B cell (primary cell): ENCODE measurements around the gene TBPL2. TPM values are rescaled to one million over a fixed set of nuclear protein-coding genes. Genes with fewer than 3 reads are reported as not detected.

Source experiments
- ATAC-seq: fragments of 200-7000 bp; cut with Tn5 transposase; one replicate; pipeline ENCODE4 v1.10.0; 2021; ENCODE audit warnings: low read depth, mild to moderate bottlenecking, moderate number of reproducible peaks, moderate library complexity
- CTCF ChIA-PET: fragments of 350-600 bp; sonication (Branson Sonifier 250); formaldehyde crosslinking; loops from one replicate; lab custom pipeline; 2021; ENCODE audit warnings: antibody characterized with exemption, inconsistent platforms; lab: Charles Lee
- POLR2A ChIA-PET: fragments of 350-600 bp; sonication (Branson Sonifier 250); formaldehyde crosslinking; loops from one replicate; lab custom pipeline; 2021; ENCODE audit warnings: antibody characterized with exemption; lab: Charles Lee
- DNase-seq: peaks from one replicate; pipeline ENCODE4 v3.0.0; 2013
- H2AFZ ChIP-seq: 2 replicates; pipeline ENCODE4 v1.6.1; 2012; ENCODE audit warnings: mild to moderate bottlenecking, low read depth, low read length; ENCODE audit not compliant: insufficient read depth, poor library complexity, severe bottlenecking
- H3K27ac ChIP-seq, 2 donors: 1 replicate in 1 of 2; 2 replicates in 1 of 2; pipeline ENCODE4 v1.5.1; 2012 to 2013; ENCODE audit warnings: low read length in 2 of 2, mild to moderate bottlenecking in 2 of 2, moderate library complexity in 1 of 2
- H3K27me3 ChIP-seq, 4 experiments: fragments of 200-600 bp in 1 of 4; sonication (generic) in 1 of 4; replicated peaks in 1 of 4; 1 replicate in 2 of 4; 2 replicates in 2 of 4; pipeline versions ENCODE4 v1.6.1 to v1.7.0; 2013 to 2016; ENCODE audit warnings: low read length in 3 of 4, mild to moderate bottlenecking in 2 of 4, mixed read lengths in 1 of 4, moderate library complexity in 1 of 4; ENCODE audit not compliant: insufficient read depth in 4 of 4, control insufficient read depth in 3 of 4; ENCODE audit errors: control extremely low read depth in 1 of 4
- H3K36me3 ChIP-seq, 2 experiments: replicated peaks in 1 of 2; 1 replicate in 1 of 2; 2 replicates in 1 of 2; pipeline versions ENCODE4 v1.6.1 to v1.7.1; 2013; ENCODE audit warnings: low read length in 1 of 2; ENCODE audit not compliant: insufficient read depth in 2 of 2, control insufficient read depth in 1 of 2; ENCODE audit errors: control extremely low read depth in 1 of 2, extremely low read depth in 1 of 2
- H3K4me1 ChIP-seq, 2 donors: fragments of 200-600 bp in 1 of 2; sonication (generic) in 1 of 2; 1 replicate in 1 of 2; 2 replicates in 1 of 2; pipeline versions ENCODE4 v1.5.1 to v1.6.1; 2013 to 2017; ENCODE audit warnings: low read length in 2 of 2; ENCODE audit not compliant: control insufficient read depth in 2 of 2, insufficient read depth in 2 of 2
- H3K4me2 ChIP-seq: replicated peaks from 2 replicates; pipeline ENCODE3; 2012; ENCODE audit warnings: mild to moderate bottlenecking, low read depth, low read length; ENCODE audit not compliant: poor library complexity, severe bottlenecking
- H3K4me3 ChIP-seq, 5 experiments: fragments of 200-600 bp in 1 of 5; sonication (generic) in 1 of 5; 1 replicate in 3 of 5; 2 replicates in 2 of 5; pipeline versions ENCODE4 v1.5.1 to v1.7.0; 2011 to 2016; ENCODE audit warnings: low read length in 4 of 5, mild to moderate bottlenecking in 4 of 5, low read depth in 2 of 5, control low read depth in 1 of 5, moderate library complexity in 1 of 5; ENCODE audit not compliant: insufficient read depth in 1 of 5; ENCODE audit errors: control extremely low read depth in 1 of 5, extremely low read depth in 1 of 5
- H3K79me2 ChIP-seq: fragments of 200-600 bp; sonication (generic); one replicate; pipeline ENCODE4 v1.6.0; 2016; ENCODE audit warnings: low read length; ENCODE audit not compliant: control insufficient read depth, insufficient read depth
- H3K9ac ChIP-seq: fragments of 200-600 bp; sonication (generic); 2 replicates; pipeline ENCODE4 v1.6.1; 2017; ENCODE audit warnings: mild to moderate bottlenecking, low read length, moderate library complexity
- H3K9me3 ChIP-seq, 3 donors: one replicate each; pipeline versions ENCODE4 v1.6.1 to v1.7.1; 2013; ENCODE audit warnings: low read length in 2 of 3; ENCODE audit not compliant: control insufficient read depth in 2 of 3, insufficient read depth in 1 of 3; ENCODE audit errors: control extremely low read depth in 1 of 3
- H4K20me1 ChIP-seq: 2 replicates; pipeline ENCODE4 v1.6.0; 2012; ENCODE audit warnings: mild to moderate bottlenecking, low read length; ENCODE audit not compliant: insufficient read depth, control insufficient read depth, poor library complexity, severe bottlenecking
- H3K27ac Mint-ChIP-seq: one replicate; pipeline ENCODE4 v1.8.0; 2021; ENCODE audit warnings: mixed read lengths
- H3K27me3 Mint-ChIP-seq: one replicate; pipeline ENCODE4 v1.8.0; 2021; ENCODE audit warnings: mixed read lengths
- H3K4me1 Mint-ChIP-seq: one replicate; pipeline ENCODE4 v1.8.0; 2021; ENCODE audit warnings: mixed read lengths
- H3K4me3 Mint-ChIP-seq: one replicate; pipeline ENCODE4 v1.8.0; 2021; ENCODE audit warnings: mixed read lengths
- H3K9me3 Mint-ChIP-seq: one replicate; pipeline ENCODE4 v1.8.0; 2022; ENCODE audit warnings: mixed read lengths; ENCODE audit not compliant: insufficient read depth
- EZH2 ChIP-seq: IDR thresholded peaks from 2 replicates; pipeline ENCODE4 v1.6.1; 2012; ENCODE audit warnings: borderline replicate concordance, low read depth, mild to moderate bottlenecking, moderate library complexity, low read length; ENCODE audit not compliant: insufficient read depth, poor library complexity, severe bottlenecking
- whole genome bisulfite sequencing: methylation state at CpG from one replicate; pipeline ENCODE4 v1.1.5; 2013; ENCODE audit warnings: missing lambda C conversion rate; ENCODE audit not compliant: insufficient coverage; 5-methylcytosine and 5-hydroxymethylcytosine counted together
- intact Hi-C: fragments of 100-400 bp; cut with micrococcal nuclease; formaldehyde crosslinking; loops from one replicate; pipeline ENCODE4 v1.10.0; 2022
- polyA plus RNA-seq: library from polyadenylated mRNA; depleted of rRNA; stranded (reverse); fragments of >200 nt; gene quantifications from 2 replicates; pipeline ENCODE4 v1.2.3, GENCODE V29; 2012
- total RNA-seq, 2 donors: library from RNA; stranded (reverse); fragments of 120-200 nt in 1 of 2; gene quantifications; 1 replicate in 1 of 2; 2 replicates in 1 of 2; pipeline versions ENCODE4 v1.2.3 to v1.2.4, GENCODE V29; 2013 to 2022
- TF ChIP-seq, protein P1 (sequence below): fragments of 200-600 bp; IDR thresholded peaks from one replicate; pipeline ENCODE4 v1.8.0; 2022; ENCODE audit warnings: antibody characterized with exemption, mild to moderate bottlenecking

The TBPL2 gene
- total and polyA plus RNA-seq, 2 donors (not counting 1 experiment from before 2014, with no cell fraction given), result not detected

DNA sequence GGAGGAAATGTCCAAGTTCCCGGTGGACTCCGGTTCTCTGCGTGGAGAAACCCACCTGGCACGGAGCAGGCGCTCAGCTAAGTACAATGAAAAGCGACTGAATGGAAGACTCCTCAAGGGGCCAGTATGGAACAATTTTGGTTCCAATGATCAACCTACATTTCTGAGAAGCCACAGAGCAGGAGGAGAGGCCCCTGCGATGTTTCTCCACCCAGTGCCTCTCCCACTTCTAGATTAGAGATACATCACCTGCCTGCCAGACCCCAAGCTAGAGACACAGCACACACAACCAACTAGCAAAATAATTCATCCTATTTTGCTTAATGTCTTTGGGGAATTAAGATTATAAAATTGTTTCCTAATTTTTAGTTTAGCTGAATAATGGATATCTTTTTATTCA lies 67.6 kb downstream of the TBPL2 start:
- no peak overlapping the region for H3K4me2 ChIP-seq
- Mint-ChIP-seq H3K27me3 (no peaks in the 10 kb centered on the region), H3K4me1 (peaks cover 8% of the 10 kb centered on the region), H3K9me3 (no peaks in the 10 kb centered on the region), H3K27ac (no peak overlapping the region), H3K4me3 (no peak overlapping the region)
- H4K20me1 ChIP-seq, result no peaks in the 10 kb centered on the region
- H3K27me3 ChIP-seq, result no peaks in the 10 kb centered on the region
- ATAC-seq (no peak), DNase-seq (no peak)
- H3K36me3 ChIP-seq, result peaks cover 12 to 48% of the 10 kb centered on the region in 2 experiments
- 100% methylated on average over 6 of the region's 7 CpGs for WGBS
- no peak overlapping the region for H3K4me3 ChIP-seq
- ChIA-PET CTCF (interaction anchor here (1.3 kb wide), 2 partner anchors 9 to 19 kb away, joined by 4 read pairs; no protein-coding TSS in a partner anchor), POLR2A (no interaction called here)
- no peaks in the 10 kb centered on the region for H3K4me1 ChIP-seq
- H3K27ac ChIP-seq, result no peak overlapping the region
- no peak for TF ChIP-seq EZH2
- TF ChIP-seq, protein P1, sequence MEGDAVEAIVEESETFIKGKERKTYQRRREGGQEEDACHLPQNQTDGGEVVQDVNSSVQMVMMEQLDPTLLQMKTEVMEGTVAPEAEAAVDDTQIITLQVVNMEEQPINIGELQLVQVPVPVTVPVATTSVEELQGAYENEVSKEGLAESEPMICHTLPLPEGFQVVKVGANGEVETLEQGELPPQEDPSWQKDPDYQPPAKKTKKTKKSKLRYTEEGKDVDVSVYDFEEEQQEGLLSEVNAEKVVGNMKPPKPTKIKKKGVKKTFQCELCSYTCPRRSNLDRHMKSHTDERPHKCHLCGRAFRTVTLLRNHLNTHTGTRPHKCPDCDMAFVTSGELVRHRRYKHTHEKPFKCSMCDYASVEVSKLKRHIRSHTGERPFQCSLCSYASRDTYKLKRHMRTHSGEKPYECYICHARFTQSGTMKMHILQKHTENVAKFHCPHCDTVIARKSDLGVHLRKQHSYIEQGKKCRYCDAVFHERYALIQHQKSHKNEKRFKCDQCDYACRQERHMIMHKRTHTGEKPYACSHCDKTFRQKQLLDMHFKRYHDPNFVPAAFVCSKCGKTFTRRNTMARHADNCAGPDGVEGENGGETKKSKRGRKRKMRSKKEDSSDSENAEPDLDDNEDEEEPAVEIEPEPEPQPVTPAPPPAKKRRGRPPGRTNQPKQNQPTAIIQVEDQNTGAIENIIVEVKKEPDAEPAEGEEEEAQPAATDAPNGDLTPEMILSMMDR, result no peak
- intact Hi-C loops, result no loop called here
- H3K79me2 ChIP-seq, result no peaks in the 10 kb centered on the region
- H3K9me3 ChIP-seq, result no peaks in the 10 kb centered on the region
- H2AFZ ChIP-seq, result no peak overlapping the region
- H3K9ac ChIP-seq, result no peak overlapping the region

DNA sequence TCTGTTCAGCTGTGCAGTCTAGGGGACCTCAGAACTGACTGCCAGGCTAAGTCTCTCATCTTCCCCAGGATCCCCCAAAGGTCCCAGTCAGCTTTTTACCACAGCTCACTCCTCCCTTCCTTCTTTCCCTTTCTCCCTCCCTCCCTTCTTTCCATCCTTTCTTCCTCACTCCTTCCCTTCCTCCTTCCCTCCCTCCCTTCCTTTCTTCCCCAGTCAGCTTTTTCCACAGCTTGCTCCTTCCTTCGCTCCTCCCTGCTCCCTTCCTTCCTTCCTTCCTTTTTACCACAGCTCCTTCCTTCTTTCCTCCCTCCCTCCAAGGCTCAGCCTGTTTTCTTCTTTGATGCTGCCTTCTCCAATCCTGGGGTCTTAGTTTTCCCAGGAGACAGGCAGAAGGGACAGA lies 68.0 kb downstream of the TBPL2 start:
- no peaks in the 10 kb centered on the region for H3K27me3 ChIP-seq
- no peaks in the 10 kb centered on the region for H3K79me2 ChIP-seq
- ATAC-seq, result no peak
- 89% methylated on average over 1 of the region's 1 CpG for WGBS
- H4K20me1 ChIP-seq, result no peaks in the 10 kb centered on the region
- no peak overlapping the region for H3K27ac Mint-ChIP-seq
- no peak overlapping the region for H3K4me3 ChIP-seq
- POLR2A ChIA-PET, result no interaction called here
- no peaks in the 10 kb centered on the region for H3K9me3 ChIP-seq
- no peak overlapping the region for H3K9ac ChIP-seq
- H3K36me3 ChIP-seq, result peaks cover 12 to 48% of the 10 kb centered on the region in 2 experiments
- H3K4me2 ChIP-seq, result no peak overlapping the region
- TF ChIP-seq, protein P1, result no peak
- no peak for TF ChIP-seq EZH2
- H3K4me1 Mint-ChIP-seq, result peaks cover 8% of the 10 kb centered on the region
- no peak overlapping the region for H3K27ac ChIP-seq
- DNase-seq, result no peak
- no peak overlapping the region for H3K4me3 Mint-ChIP-seq
- no peak overlapping the region for H2AFZ ChIP-seq
- intact Hi-C loops, result no loop called here
- no peaks in the 10 kb centered on the region for H3K4me1 ChIP-seq
- H3K27me3 Mint-ChIP-seq, result no peaks in the 10 kb centered on the region
- CTCF ChIA-PET, result interaction anchor here (1.3 kb wide), 2 partner anchors 9 to 18 kb away, joined by 4 read pairs; no protein-coding TSS in a partner anchor
- H3K9me3 Mint-ChIP-seq, result no peaks in the 10 kb centered on the region
